ENCODE results near the gene NRXN3.

The NRXN3 gene

GRCh38 chr14:79583738-79584408 is 1413.7 kb downstream of the NRXN3 start:
- H3K4me3 Mint-ChIP-seq, result no peak overlapping the region
- peaks cover 5% of the 10 kb centered on the region for H3K36me3 Mint-ChIP-seq (ENCODE audit: low read depth)

GRCh38 chr14:79584679-79585078 is 1414.5 kb downstream of the NRXN3 start:
- H3K4me3 Mint-ChIP-seq, result no peak overlapping the region
- no peaks in the 10 kb centered on the region for H3K9me3 Mint-ChIP-seq
- H3K36me3 Mint-ChIP-seq (ENCODE audit: low read depth), result peaks cover 5% of the 10 kb centered on the region
- H3K4me1 Mint-ChIP-seq, result peaks cover 44% of the 10 kb centered on the region
- TF ChIP-seq CTCF (IDR thresholded peaks at IDR 0.05; ENCODE audit: unreplicated experiment in 3 of 3), result peak in 1 of 3 experiments; percentile 16
- H3K27me3 Mint-ChIP-seq (ENCODE audit: low read depth), result peaks cover 4% of the 10 kb centered on the region
- peak overlapping the region in 1 of 3 experiments; percentile 16 for H3K27ac Mint-ChIP-seq

More at GRCh38 chr14:79583738-79584408, 1413.7 kb downstream of the NRXN3 start:
- Mint-ChIP-seq H3K4me1 (peaks cover 45% of the 10 kb centered on the region), H3K27ac (peak overlapping the region in 1 of 3 experiments; percentile 5), H3K27me3 (ENCODE audit: low read depth) (peaks cover 4% of the 10 kb centered on the region), H3K9me3 (no peaks in the 10 kb centered on the region)
- TF ChIP-seq CTCF (IDR thresholded peaks at IDR 0.05; ENCODE audit: unreplicated experiment in 3 of 3), result no peak

- TF ChIP-seq CTCF (IDR thresholded peaks at IDR 0.05; ENCODE audit: unreplicated experiment in 3 of 3), result no peak
- H3K36me3 Mint-ChIP-seq (ENCODE audit: low read depth), result peaks cover 14% of the 10 kb centered on the region
- peak overlapping the region in 2 of 3 experiments; percentile 27 to 84 for H3K27ac Mint-ChIP-seq
Observed at GRCh38 chr14:79585845-79586244, 1415.7 kb downstream of the NRXN3 start.

GRCh38 chr14:79586416-79586815 is 1416.2 kb downstream of the NRXN3 start:
- no peak overlapping the region for H3K4me3 Mint-ChIP-seq

More at GRCh38 chr14:79585845-79586244, 1415.7 kb downstream of the NRXN3 start:
- H3K4me3 Mint-ChIP-seq, result no peak overlapping the region
- H3K4me1 Mint-ChIP-seq, result peaks cover 33% of the 10 kb centered on the region
- H3K27me3 Mint-ChIP-seq (ENCODE audit: low read depth), result peaks cover 7% of the 10 kb centered on the region
- peaks cover 5% of the 10 kb centered on the region for H3K9me3 Mint-ChIP-seq

GRCh38 chr14:79586989-79587598 is 1416.9 kb downstream of the NRXN3 start:
- peaks cover 25% of the 10 kb centered on the region for H3K4me1 Mint-ChIP-seq
- H3K4me3 Mint-ChIP-seq, result no peak overlapping the region
- peaks cover 7% of the 10 kb centered on the region for H3K27me3 Mint-ChIP-seq (ENCODE audit: low read depth)
- H3K9me3 Mint-ChIP-seq, result peaks cover 5% of the 10 kb centered on the region
- TF ChIP-seq CTCF (IDR thresholded peaks at IDR 0.05; ENCODE audit: unreplicated experiment in 3 of 3), result no peak
- H3K27ac Mint-ChIP-seq, result peak overlapping the region; percentile 31 to 76 (median 64)
- peaks cover 18% of the 10 kb centered on the region for H3K36me3 Mint-ChIP-seq (ENCODE audit: low read depth)

More at GRCh38 chr14:79586416-79586815, 1416.2 kb downstream of the NRXN3 start:
- H3K9me3 Mint-ChIP-seq, result peaks cover 5% of the 10 kb centered on the region
- peak overlapping the region in 1 of 3 experiments; percentile 76 for H3K27ac Mint-ChIP-seq
- no peak for TF ChIP-seq CTCF (IDR thresholded peaks at IDR 0.05; ENCODE audit: unreplicated experiment in 3 of 3)
- H3K4me1 Mint-ChIP-seq, result peaks cover 27% of the 10 kb centered on the region
- peaks cover 7% of the 10 kb centered on the region for H3K27me3 Mint-ChIP-seq (ENCODE audit: low read depth)
- peaks cover 15% of the 10 kb centered on the region for H3K36me3 Mint-ChIP-seq (ENCODE audit: low read depth)
